PC-3 (cell line): Measurements from ENCODE around the gene MDM4. TPM values are rescaled to one million over a fixed set of nuclear protein-coding genes. Genes with fewer than 3 reads are reported as not detected.

Experiments used
- ATAC-seq: fragments of 200-7000 bp; cut with Tn5 transposase; 2 replicates; pipeline ENCODE4 v1.9.1; 2020; ENCODE audit warnings: mild to moderate bottlenecking, moderate library complexity
- BruUV-seq: library from RNA; stranded (reverse); fragments of 400-500 nt; replicated peaks from 2 replicates; lab custom pipeline; 2021; lab: Mats Ljungman, UMichigan
- CTCF ChIA-PET: fragments of 300-600 bp; sonication (Branson Sonifier 250); formaldehyde crosslinking; loops from one replicate; lab custom pipeline; 2022; ENCODE audit warnings: antibody characterized with exemption; lab: Charles Lee
- POLR2A ChIA-PET: fragments of 300-600 bp; sonication (Branson Sonifier 250); formaldehyde crosslinking; loops from one replicate; lab custom pipeline; 2022; ENCODE audit warnings: antibody characterized with exemption; ENCODE audit not compliant: unreplicated experiment; lab: Charles Lee
- DNase-seq: peaks from one replicate; pipeline ENCODE4 v3.0.0-alpha.2; 2015
- H2AFZ ChIP-seq: fragments of 300-600 bp; sonication (generic); 2 replicates; pipeline ENCODE4 v1.6.0; 2016; ENCODE audit warnings: antibody characterized with exemption, low read length
- H3F3A ChIP-seq: fragments of 300-600 bp; sonication (generic); one replicate; pipeline ENCODE4 v1.6.0; 2017; ENCODE audit warnings: antibody characterized with exemption, low read length, control low read depth, mild to moderate bottlenecking; ENCODE audit not compliant: unreplicated experiment
- H3K27ac ChIP-seq: fragments of 300-600 bp; sonication (generic); 2 replicates; pipeline ENCODE4 v1.5.1; 2016; ENCODE audit warnings: mild to moderate bottlenecking, low read length
- H3K27me3 ChIP-seq: fragments of 300-600 bp; sonication (generic); 2 replicates; pipeline ENCODE4 v1.6.1; 2016; ENCODE audit warnings: low read length, mixed read lengths
- H3K36me3 ChIP-seq: fragments of 300-600 bp; sonication (generic); 2 replicates; pipeline ENCODE4 v1.6.1; 2016; ENCODE audit warnings: low read depth, mixed run types, low read length, mixed read lengths
- H3K4me1 ChIP-seq: fragments of 300-600 bp; sonication (generic); 2 replicates; pipeline ENCODE4 v1.5.1; 2016; ENCODE audit warnings: low read length; ENCODE audit not compliant: insufficient read depth
- H3K4me2 ChIP-seq: fragments of 300-600 bp; sonication (generic); 2 replicates; pipeline ENCODE4 v1.6.0; 2016; ENCODE audit warnings: low read length
- H3K4me3 ChIP-seq: fragments of 300-600 bp; sonication (generic); 2 replicates; pipeline ENCODE4 v1.5.1; 2016; ENCODE audit warnings: mild to moderate bottlenecking, low read length, mixed read lengths
- H3K79me2 ChIP-seq: fragments of 300-600 bp; sonication (generic); 2 replicates; pipeline ENCODE4 v1.6.1; 2017; ENCODE audit warnings: low read length, mixed read lengths
- H3K9ac ChIP-seq: fragments of 300-600 bp; sonication (generic); 2 replicates; pipeline ENCODE4 v1.6.0; 2016; ENCODE audit warnings: mild to moderate bottlenecking, low read length
- H3K9me2 ChIP-seq: fragments of 300-600 bp; sonication (generic); replicated peaks from 2 replicates; pipeline ENCODE4 v1.6.1; 2016; ENCODE audit warnings: mixed run types, low read length, mixed read lengths
- H3K9me3 ChIP-seq: fragments of 300-600 bp; sonication (generic); 2 replicates; pipeline ENCODE4 v1.6.1; 2016; ENCODE audit warnings: low read length, mixed read lengths
- H4K20me1 ChIP-seq: fragments of 300-600 bp; sonication (generic); 2 replicates; pipeline ENCODE4 v1.6.1; 2016; ENCODE audit warnings: low read length, mixed read lengths
- CTCF ChIP-seq: fragments of 300-600 bp; sonication (generic); conservative IDR thresholded peaks from 2 replicates; pipeline ENCODE4 v1.5.1; 2017; ENCODE audit warnings: antibody characterized with exemption, low read depth, mild to moderate bottlenecking, low read length
- EZH2 ChIP-seq: fragments of 300-600 bp; sonication (generic); IDR thresholded peaks from one replicate; pipeline ENCODE4 v1.6.1; 2017; ENCODE audit warnings: antibody characterized with exemption, mild to moderate bottlenecking, low read length; ENCODE audit not compliant: unreplicated experiment
- EZH2phosphoT487 ChIP-seq: fragments of 300-600 bp; sonication (generic); IDR thresholded peaks from 2 replicates; pipeline ENCODE4 v1.6.1; 2018; ENCODE audit warnings: mild to moderate bottlenecking, antibody characterized with exemption, low read length, borderline replicate concordance
- intact Hi-C: fragments of 100-400 bp; cut with micrococcal nuclease; formaldehyde crosslinking; loops from 2 replicates; pipeline ENCODE4 v1.9.0; 2023
- total RNA-seq: library from RNA; depleted of rRNA; stranded (reverse); fragments of >200 nt; gene quantifications from 2 replicates; pipeline ENCODE4 v1.2.3, GENCODE V29; 2014

Gene MDM4
- total RNA-seq, 1 experiment from 2014 or later, result 36.3 TPM

DNA sequence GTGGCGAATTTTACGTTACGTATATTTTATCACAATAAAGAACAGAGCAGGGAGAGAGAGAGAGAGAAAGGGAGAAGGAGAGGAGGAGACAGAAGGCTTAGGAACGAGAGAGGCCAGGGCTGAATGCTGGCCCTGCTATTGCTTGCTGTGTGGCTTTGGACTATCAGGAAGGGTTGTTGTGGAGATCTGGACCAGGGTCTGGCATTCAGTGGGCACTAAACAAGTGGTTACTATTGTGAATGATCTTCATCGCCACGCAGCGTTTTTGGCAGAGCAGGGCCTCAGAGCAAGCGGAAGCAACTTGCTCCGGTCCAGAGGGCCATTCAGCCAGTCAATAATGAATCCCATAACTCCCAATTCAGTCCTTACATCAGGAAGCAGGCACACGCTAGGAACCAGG lies 48.0 kb upstream of the MDM4 start:
- intact Hi-C loops, result no loop called here
- H3K4me2 ChIP-seq, result no peak overlapping the region
- H3K9me3 ChIP-seq, result no peaks in the 10 kb centered on the region
- H3K9me2 ChIP-seq, result no peaks in the 10 kb centered on the region
- no peak overlapping the region for H3K27ac ChIP-seq
- no peak for ATAC-seq
- ChIA-PET POLR2A (no interaction called here), CTCF (no interaction called here)
- H3K36me3 ChIP-seq, result peaks cover 14% of the 10 kb centered on the region; the same call in 1 of the 2 replicates
- no peak for DNase-seq
- H3K4me3 ChIP-seq, result no peak overlapping the region
- no peaks in the 10 kb centered on the region for H3F3A ChIP-seq
- H4K20me1 ChIP-seq, result no peaks in the 10 kb centered on the region
- no peaks in the 10 kb centered on the region for H3K4me1 ChIP-seq
- no peaks in the 10 kb centered on the region for H3K79me2 ChIP-seq
- TF ChIP-seq EZH2phosphoT487 (no peak), CTCF (no peak), EZH2 (no peak)
- H3K27me3 ChIP-seq, result no peaks in the 10 kb centered on the region
- H2AFZ ChIP-seq, result no peak overlapping the region
- no peak overlapping the region for H3K9ac ChIP-seq
- no TSS peak for BruUV-seq

DNA sequence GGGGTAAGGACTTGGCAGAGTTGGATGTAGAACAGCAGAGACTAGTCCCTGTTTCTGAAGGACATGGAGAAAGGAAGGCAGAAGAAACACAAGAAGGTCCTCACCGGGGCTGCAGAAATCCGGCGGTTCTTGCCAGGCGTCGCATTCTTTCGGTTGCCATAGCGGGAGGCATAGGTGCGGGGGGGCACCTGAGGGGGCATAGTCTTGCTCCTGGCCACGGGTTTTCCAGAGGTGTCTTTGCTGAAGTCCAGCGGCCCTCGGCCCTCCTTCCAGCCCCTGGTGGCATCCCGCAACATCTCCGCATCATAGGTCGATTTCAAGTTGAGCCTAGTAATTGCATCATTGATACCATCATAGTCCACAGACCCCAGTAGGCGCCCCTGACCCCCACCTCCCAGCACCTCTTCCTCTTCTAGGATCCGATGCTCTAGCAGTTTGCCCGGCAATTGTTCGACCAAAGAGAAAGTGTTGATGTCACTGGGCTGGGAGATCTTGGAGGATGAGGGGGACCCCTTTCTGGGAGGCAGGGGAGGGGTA lies 47.4 kb upstream of the MDM4 start:
- intact Hi-C loops, result no loop called here
- Histone ChIP-seq H3K4me1 (no peaks in the 10 kb centered on the region), H3K4me2 (no peak overlapping the region), H3K9me3 (no peaks in the 10 kb centered on the region), H3K9me2 (no peaks in the 10 kb centered on the region), H2AFZ (no peak overlapping the region), H3K27ac (no peak overlapping the region), H3K4me3 (no peak overlapping the region), H3K79me2 (no peaks in the 10 kb centered on the region), H4K20me1 (no peaks in the 10 kb centered on the region), H3K36me3 (peaks cover 12% of the 10 kb centered on the region; the same call in 1 of the 2 replicates), H3F3A (no peaks in the 10 kb centered on the region), H3K9ac (no peak overlapping the region), H3K27me3 (no peaks in the 10 kb centered on the region)
- POLR2A ChIA-PET, result no interaction called here
- CTCF ChIA-PET, result no interaction called here
- no peak for TF ChIP-seq EZH2
- DNase-seq (no peak), ATAC-seq (no peak)
- no TSS peak for BruUV-seq

GRCh38 chr1:204469304-204469703 lies 46.9 kb upstream of the MDM4 start:
- POLR2A ChIA-PET, result no interaction called here
- Histone ChIP-seq H3K36me3 (peaks cover 8% of the 10 kb centered on the region; the same call in 1 of the 2 replicates), H3K9me3 (no peaks in the 10 kb centered on the region), H3K9me2 (no peaks in the 10 kb centered on the region), H3K9ac (no peak overlapping the region), H4K20me1 (no peaks in the 10 kb centered on the region), H3K79me2 (no peaks in the 10 kb centered on the region), H3K4me3 (no peak overlapping the region), H3F3A (no peaks in the 10 kb centered on the region), H3K4me1 (no peaks in the 10 kb centered on the region), H3K27ac (no peak overlapping the region), H2AFZ (no peak overlapping the region), H3K27me3 (no peaks in the 10 kb centered on the region), H3K4me2 (no peak overlapping the region)
- TSS peak; percentile 28 for BruUV-seq
- TF ChIP-seq EZH2phosphoT487, result no peak
- TF ChIP-seq CTCF, result no peak
- TF ChIP-seq EZH2, result no peak
- intact Hi-C loops, result no loop called here
- CTCF ChIA-PET, result no interaction called here
- no peak for DNase-seq
- ATAC-seq, result no peak
